Measurements from ENCODE around the gene PDZD8.

- TF ChIP-seq, protein P1, sequence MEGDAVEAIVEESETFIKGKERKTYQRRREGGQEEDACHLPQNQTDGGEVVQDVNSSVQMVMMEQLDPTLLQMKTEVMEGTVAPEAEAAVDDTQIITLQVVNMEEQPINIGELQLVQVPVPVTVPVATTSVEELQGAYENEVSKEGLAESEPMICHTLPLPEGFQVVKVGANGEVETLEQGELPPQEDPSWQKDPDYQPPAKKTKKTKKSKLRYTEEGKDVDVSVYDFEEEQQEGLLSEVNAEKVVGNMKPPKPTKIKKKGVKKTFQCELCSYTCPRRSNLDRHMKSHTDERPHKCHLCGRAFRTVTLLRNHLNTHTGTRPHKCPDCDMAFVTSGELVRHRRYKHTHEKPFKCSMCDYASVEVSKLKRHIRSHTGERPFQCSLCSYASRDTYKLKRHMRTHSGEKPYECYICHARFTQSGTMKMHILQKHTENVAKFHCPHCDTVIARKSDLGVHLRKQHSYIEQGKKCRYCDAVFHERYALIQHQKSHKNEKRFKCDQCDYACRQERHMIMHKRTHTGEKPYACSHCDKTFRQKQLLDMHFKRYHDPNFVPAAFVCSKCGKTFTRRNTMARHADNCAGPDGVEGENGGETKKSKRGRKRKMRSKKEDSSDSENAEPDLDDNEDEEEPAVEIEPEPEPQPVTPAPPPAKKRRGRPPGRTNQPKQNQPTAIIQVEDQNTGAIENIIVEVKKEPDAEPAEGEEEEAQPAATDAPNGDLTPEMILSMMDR (optimal IDR thresholded peaks at IDR 0.05 in 1 of 3, IDR thresholded peaks at IDR 0.05 in 1 of 3, conservative IDR thresholded peaks at IDR 0.05 in 1 of 3; ENCODE audit: extremely low read depth in 1 of 3, insufficient read depth in 2 of 3, low read length in 3 of 3): no peak
- no peak for TF ChIP-seq EZH2 (IDR thresholded peaks at IDR 0.05; ENCODE audit: low read length)
These were observed 100.1 kb downstream of the PDZD8 start for GRCh38 chr10:117275121-117275520.
